Measurements from ENCODE around the gene RGS2. TPM values are rescaled to one million over a fixed set of nuclear protein-coding genes. Genes with fewer than 3 reads are reported as not detected.

RGS2 gene
- total RNA-seq, 6 experiments from 2014 or later = 4.4 to 7.6 (median 5.9) TPM

GRCh38 chr1:192839162-192840066 is 30.6 kb downstream of the RGS2 start:
- H3K9me3 Mint-ChIP-seq = no peaks in the 10 kb centered on the region
- H3K27ac Mint-ChIP-seq = no peak overlapping the region
- no peak for TF ChIP-seq CTCF (IDR thresholded peaks at IDR 0.05)
- peaks cover 3% of the 10 kb centered on the region; the same call in 1 of the 2 replicates for H3K27me3 Mint-ChIP-seq (ENCODE audit: insufficient read depth)
- no peaks in the 10 kb centered on the region for H3K36me3 Mint-ChIP-seq (ENCODE audit: low read depth)
- no peak overlapping the region for H3K4me3 Mint-ChIP-seq
- no peak for DNase-seq
- peaks cover 3% of the 10 kb centered on the region; the same call in 1 of the 2 replicates for H3K4me1 Mint-ChIP-seq (ENCODE audit: low read depth)

GRCh38 chr1:192844360-192844759 is 35.5 kb downstream of the RGS2 start:
- Mint-ChIP-seq H3K27ac (no peak overlapping the region), H3K27me3 (ENCODE audit: insufficient read depth) (no peaks in the 10 kb centered on the region; the same call in 1 of the 2 replicates), H3K36me3 (ENCODE audit: low read depth) (no peaks in the 10 kb centered on the region), H3K4me3 (no peak overlapping the region), H3K9me3 (no peaks in the 10 kb centered on the region), H3K4me1 (ENCODE audit: low read depth) (peaks cover 5% of the 10 kb centered on the region; the same call in 1 of the 2 replicates)
- DNase-seq = no peak
- no peak for TF ChIP-seq CTCF (IDR thresholded peaks at IDR 0.05)

- Mint-ChIP-seq H3K36me3 (ENCODE audit: low read depth) (no peaks in the 10 kb centered on the region), H3K27me3 (ENCODE audit: insufficient read depth) (peaks cover 2% of the 10 kb centered on the region), H3K9me3 (no peaks in the 10 kb centered on the region), H3K27ac (no peak overlapping the region), H3K4me1 (ENCODE audit: low read depth) (peaks cover 5% of the 10 kb centered on the region; the same call in 1 of the 2 replicates), H3K4me3 (no peak overlapping the region; the same call in 1 of the 2 replicates)
- peak; percentile 13 for DNase-seq
- no peak for TF ChIP-seq CTCF (IDR thresholded peaks at IDR 0.05)
Observed at GRCh38 chr1:192846950-192847349, 38.1 kb downstream of the RGS2 start.

GRCh38 chr1:192849011-192849410 is 40.2 kb downstream of the RGS2 start:
- peaks cover 5% of the 10 kb centered on the region; the same call in 1 of the 2 replicates for H3K4me1 Mint-ChIP-seq (ENCODE audit: low read depth)
- H3K36me3 Mint-ChIP-seq (ENCODE audit: low read depth) = no peaks in the 10 kb centered on the region
- no peak overlapping the region for H3K27ac Mint-ChIP-seq
- DNase-seq = no peak
- peaks cover 2% of the 10 kb centered on the region for H3K27me3 Mint-ChIP-seq (ENCODE audit: insufficient read depth)
- no peak overlapping the region for H3K4me3 Mint-ChIP-seq
- no peak for TF ChIP-seq CTCF (IDR thresholded peaks at IDR 0.05)
- H3K9me3 Mint-ChIP-seq = no peaks in the 10 kb centered on the region

- H3K9me3 Mint-ChIP-seq = no peaks in the 10 kb centered on the region
- TF ChIP-seq CTCF (IDR thresholded peaks at IDR 0.05) = no peak
- H3K27me3 Mint-ChIP-seq (ENCODE audit: insufficient read depth) = peaks cover 2% of the 10 kb centered on the region
- no peak for DNase-seq
- no peaks in the 10 kb centered on the region for H3K36me3 Mint-ChIP-seq (ENCODE audit: low read depth)
- H3K4me3 Mint-ChIP-seq = no peak overlapping the region
- H3K27ac Mint-ChIP-seq = no peak overlapping the region
- peaks cover 5% of the 10 kb centered on the region; the same call in 1 of the 2 replicates for H3K4me1 Mint-ChIP-seq (ENCODE audit: low read depth)
Observed at GRCh38 chr1:192849442-192849841, 40.6 kb downstream of the RGS2 start.
